IMR-90 (cell line): Measurements from ENCODE around the gene AUNIP. TPM values are rescaled to one million over a fixed set of nuclear protein-coding genes. Genes with fewer than 3 reads are reported as not detected.
A peak's percentile ranks its signal among the peaks of the same experiment; 100 is the strongest.

Experiments used
- ATAC-seq: fragments of 200-7000 bp; cut with Tn5 transposase; 2 replicates; pipeline ENCODE4 v1.9.1; 2020; ENCODE audit warnings: low read depth, mild to moderate bottlenecking, moderate library complexity
- BruUV-seq: library from RNA; stranded (reverse); fragments of 400-500 nt; replicated peaks from 2 replicates; lab custom pipeline; 2021; lab: Mats Ljungman, UMichigan
- CTCF ChIA-PET: fragments of 300-600 bp; formaldehyde crosslinking; extraction: SDS; loops from one replicate; lab custom pipeline; 2021; ENCODE audit warnings: antibody characterized with exemption; lab: Yijun Ruan, JAX
- POLR2A ChIA-PET: fragments of 300-600 bp; sonication (Branson Sonifier 250); formaldehyde crosslinking; loops from one replicate; lab custom pipeline; 2022; ENCODE audit warnings: antibody characterized with exemption; ENCODE audit not compliant: unreplicated experiment; lab: Charles Lee
- DNase-seq: peaks from one replicate; pipeline ENCODE4 v3.0.0; 2013
- H2AFZ ChIP-seq: replicated peaks from 2 replicates; pipeline ENCODE3; 2013; ENCODE audit warnings: low read length, mild to moderate bottlenecking; ENCODE audit not compliant: poor library complexity
- H2AK5ac ChIP-seq: 2 replicates; pipeline ENCODE4 v1.6.1; 2013; ENCODE audit warnings: low read depth, low read length, inconsistent platforms
- H2AK9ac ChIP-seq: replicated peaks from 2 replicates; pipeline ENCODE3; 2013; ENCODE audit warnings: mild to moderate bottlenecking, low read depth, low read length, moderate library complexity; ENCODE audit not compliant: poor library complexity
- H2BK120ac ChIP-seq: 2 replicates; pipeline ENCODE4 v1.6.1; 2013; ENCODE audit warnings: low read depth, low read length, inconsistent platforms
- H2BK15ac ChIP-seq: 3 replicates; pipeline ENCODE4 v1.6.1; 2013; ENCODE audit warnings: low read depth, low read length, inconsistent platforms
- H2BK20ac ChIP-seq: 2 replicates; pipeline ENCODE4 v1.6.1; 2013; ENCODE audit warnings: low read depth, mild to moderate bottlenecking, inconsistent platforms, low read length, moderate library complexity
- H2BK5ac ChIP-seq: 2 replicates; pipeline ENCODE4 v1.6.1; 2013; ENCODE audit warnings: mild to moderate bottlenecking, low read depth, low read length, inconsistent platforms; ENCODE audit not compliant: poor library complexity, severe bottlenecking
- H3K14ac ChIP-seq: replicated peaks from 2 replicates; pipeline ENCODE4 v1.6.1; 2013; ENCODE audit warnings: low read depth, low read length, inconsistent platforms
- H3K18ac ChIP-seq: 2 replicates; pipeline ENCODE4 v1.6.1; 2013; ENCODE audit warnings: low read depth, low read length, control low read depth
- H3K23ac ChIP-seq: 2 replicates; pipeline ENCODE4 v1.6.1; 2013; ENCODE audit warnings: low read depth, low read length, inconsistent platforms
- H3K27ac ChIP-seq: 2 replicates; pipeline ENCODE4 v1.5.1; 2013; ENCODE audit warnings: mild to moderate bottlenecking, control low read depth, low read length; ENCODE audit not compliant: insufficient read depth
- H3K27me3 ChIP-seq: 2 replicates; pipeline ENCODE4 v1.6.1; 2013; ENCODE audit warnings: low read length; ENCODE audit not compliant: control insufficient read depth, insufficient read depth
- H3K36me3 ChIP-seq: 2 replicates; pipeline ENCODE4 v1.6.1; 2013; ENCODE audit warnings: low read length, mixed read lengths; ENCODE audit not compliant: control insufficient read depth, insufficient read depth
- H3K4ac ChIP-seq: 2 replicates; pipeline ENCODE4 v1.6.1; 2013; ENCODE audit warnings: low read depth, low read length, inconsistent platforms
- H3K4me1 ChIP-seq: 2 replicates; pipeline ENCODE4 v1.6.1; 2013; ENCODE audit warnings: low read length, mixed read lengths; ENCODE audit not compliant: control insufficient read depth, insufficient read depth
- H3K4me2 ChIP-seq: 2 replicates; pipeline ENCODE4 v1.6.1; 2013; ENCODE audit warnings: low read depth, mild to moderate bottlenecking, control low read depth, low read length, moderate library complexity
- H3K4me3 ChIP-seq: 2 replicates; pipeline ENCODE4 v1.5.1; 2013; ENCODE audit warnings: low read depth, mild to moderate bottlenecking, control low read depth, low read length, moderate library complexity; ENCODE audit not compliant: insufficient read depth
- H3K56ac ChIP-seq: 2 replicates; pipeline ENCODE4 v1.6.1; 2013; ENCODE audit warnings: low read length, inconsistent platforms; ENCODE audit not compliant: insufficient read depth; ENCODE audit errors: extremely low read depth
- H3K79me1 ChIP-seq, 2 experiments: 2 replicates each; pipeline ENCODE4 v1.6.1; 2013; ENCODE audit warnings: low read length in 2 of 2, inconsistent platforms in 1 of 2, low read depth in 1 of 2
- H3K9ac ChIP-seq: 2 replicates; pipeline ENCODE4 v1.6.1; 2013; ENCODE audit warnings: low read depth, low read length, control low read depth
- H3K9me1 ChIP-seq: 2 replicates; pipeline ENCODE4 v1.6.1; 2013; ENCODE audit warnings: low read length, inconsistent platforms; ENCODE audit not compliant: insufficient read depth
- H3K9me3 ChIP-seq: 2 replicates; pipeline ENCODE4 v1.6.1; 2013; ENCODE audit warnings: low read length; ENCODE audit not compliant: control insufficient read depth, insufficient read depth
- H4K20me1 ChIP-seq: 2 replicates; pipeline ENCODE4 v1.6.1; 2013; ENCODE audit warnings: low read length, inconsistent platforms; ENCODE audit not compliant: insufficient read depth
- H4K5ac ChIP-seq: 2 replicates; pipeline ENCODE4 v1.6.1; 2013; ENCODE audit warnings: mild to moderate bottlenecking, low read depth, low read length, control low read depth
- H4K8ac ChIP-seq, 2 experiments: 2 replicates each; pipeline ENCODE4 v1.6.1; 2013; ENCODE audit warnings: low read depth in 2 of 2, low read length in 2 of 2, control low read depth in 1 of 2, inconsistent platforms in 1 of 2
- H4K91ac ChIP-seq: 2 replicates; pipeline ENCODE4 v1.6.1; 2013; ENCODE audit warnings: low read depth, low read length, inconsistent platforms; ENCODE audit not compliant: insufficient read depth
- BHLHE40 ChIP-seq: fragments of 150-350 bp; IDR thresholded peaks from 2 replicates; pipeline ENCODE4 v1.6.1; 2016; ENCODE audit warnings: mild to moderate bottlenecking, low read depth, low read length
- CEBPB ChIP-seq: IDR thresholded peaks from 2 replicates; pipeline ENCODE4 v1.6.1; 2012; ENCODE audit warnings: low read depth, low read length, improper control_type of control experiment
- CHD1 ChIP-seq: IDR thresholded peaks from 2 replicates; pipeline ENCODE4 v1.6.1; 2012; ENCODE audit warnings: low read depth, low read length, improper control_type of control experiment
- FOS ChIP-seq: fragments of 150-350 bp; IDR thresholded peaks from 2 replicates; pipeline ENCODE4 v1.6.1; 2016; ENCODE audit warnings: low read depth, low read length
- MAFK ChIP-seq: IDR thresholded peaks from 2 replicates; pipeline ENCODE4 v1.6.1; 2012; ENCODE audit warnings: low read depth, low read length, improper control_type of control experiment
- MAZ ChIP-seq: IDR thresholded peaks from 2 replicates; pipeline ENCODE4 v1.6.1; 2012; ENCODE audit warnings: low read depth, mild to moderate bottlenecking, low read length, improper control_type of control experiment, moderate library complexity, borderline replicate concordance
- MXI1 ChIP-seq: IDR thresholded peaks from 2 replicates; pipeline ENCODE4 v1.6.1; 2012; ENCODE audit warnings: low read depth, mild to moderate bottlenecking, low read length, moderate library complexity, borderline replicate concordance
- NFE2L2 ChIP-seq: fragments of 150-350 bp; IDR thresholded peaks from 2 replicates; pipeline ENCODE4 v1.6.1; 2016; ENCODE audit warnings: low read depth, mild to moderate bottlenecking, low read length
- POLR2A ChIP-seq: IDR thresholded peaks from 2 replicates; pipeline ENCODE4 v1.6.1; 2012; ENCODE audit warnings: mild to moderate bottlenecking, low read depth, low read length
- RAD21 ChIP-seq: IDR thresholded peaks from 2 replicates; pipeline ENCODE4 v1.6.1; 2012; ENCODE audit warnings: low read length, improper control_type of control experiment
- RCOR1 ChIP-seq: IDR thresholded peaks from 2 replicates; pipeline ENCODE4 v1.6.1; 2012; ENCODE audit warnings: mild to moderate bottlenecking, low read length, improper control_type of control experiment; ENCODE audit not compliant: insufficient replicate concordance
- RFX5 ChIP-seq: IDR thresholded peaks from 2 replicates; pipeline ENCODE4 v1.8.0; 2012; ENCODE audit warnings: low read depth, mild to moderate bottlenecking, low read length, moderate library complexity
- SMC3 ChIP-seq: fragments of 150-350 bp; IDR thresholded peaks from 2 replicates; pipeline ENCODE4 v1.6.1; 2016; ENCODE audit warnings: low read depth, mild to moderate bottlenecking, antibody characterized with exemption, low read length, moderate library complexity
- WGBS, 2 experiments: methylation state at CpG; one replicate each; pipeline versions ENCODE4 v1.1.5 to v1.1.7; 2013; ENCODE audit warnings: missing lambda C conversion rate in 2 of 2; ENCODE audit not compliant: insufficient read length in 1 of 2; ENCODE audit errors: extremely low coverage in 2 of 2; 5-methylcytosine and 5-hydroxymethylcytosine counted together
- dilution Hi-C: fragments of 300-500 bp; cut with HindIII; formaldehyde crosslinking; loops from one replicate; pipeline ENCODE4 v1.14.3; 2018; ENCODE audit warnings: low sequenced_read_pairs; ENCODE audit not compliant: unreplicated experiment
- in situ Hi-C: fragments of 300-500 bp; cut with MboI; formaldehyde crosslinking; loops from 3 replicates; pipeline ENCODE4 v1.14.3; 2019; ENCODE audit warnings: low sequenced_read_pairs, inconsistent platforms, mixed read lengths
- intact Hi-C: fragments of 100-400 bp; cut with micrococcal nuclease; formaldehyde crosslinking; loops from 2 replicates; pipeline ENCODE4 v1.10.0; 2022
- polyA plus RNA-seq, 3 experiments: library from polyadenylated mRNA; depleted of rRNA; stranded (reverse); fragments of >200 nt; gene quantifications; 2 replicates each; pipeline ENCODE4 v1.2.3, GENCODE V29; 2012; ENCODE audit warnings: low replicate concordance in 1 of 3
- total RNA-seq: library from RNA; depleted of rRNA; stranded (reverse); fragments of >200 nt; gene quantifications from 2 replicates; pipeline ENCODE4 v1.2.3, GENCODE V29; 2012
- TF ChIP-seq, protein P1 (sequence below): conservative IDR thresholded peaks from 2 replicates; pipeline ENCODE4 v1.5.1; 2012; ENCODE audit warnings: mild to moderate bottlenecking, low read depth, low read length, improper control_type of control experiment
- TF ChIP-seq, protein P2 (sequence below): fragments of 150-350 bp; IDR thresholded peaks from 2 replicates; pipeline ENCODE4 v1.6.1; 2017; ENCODE audit warnings: mild to moderate bottlenecking, antibody characterized with exemption, low read length, low read depth
- TF ChIP-seq, protein P3 (sequence below): fragments of 150-350 bp; IDR thresholded peaks from 2 replicates; pipeline ENCODE4 v1.6.1; 2016; ENCODE audit warnings: low read depth, mild to moderate bottlenecking, low read length, moderate library complexity, borderline replicate concordance

The AUNIP gene
- total and polyA plus RNA-seq, 2 of the 4 experiments (the other 2 are of a cell fraction) = 2.4 to 5.0 TPM

DNA sequence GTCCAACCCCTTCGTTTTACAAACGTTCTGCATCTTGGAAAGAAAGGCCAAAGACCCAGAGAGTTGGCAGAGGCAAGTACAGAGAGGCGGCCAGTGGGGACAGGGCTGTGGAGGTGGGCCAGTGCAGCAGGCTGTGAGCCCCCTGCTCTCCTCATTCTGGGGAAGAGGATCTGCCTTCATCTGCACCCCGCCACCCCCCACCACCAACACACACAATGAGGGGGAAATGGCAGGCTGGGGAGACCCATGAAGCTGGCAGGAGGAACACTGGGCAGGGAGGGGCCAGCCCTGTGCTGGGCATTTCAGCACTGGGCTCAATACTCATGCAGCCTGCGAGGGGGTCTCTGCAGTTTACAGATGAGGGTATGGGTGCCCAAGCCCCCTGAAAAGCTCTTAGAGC lies 32.3 kb upstream of the AUNIP start:
- H3K4me2 ChIP-seq = no peak overlapping the region
- WGBS, 2 experiments = no CpG with 5 or more reads among the region's 5 CpGs
- BruUV-seq = no TSS peak

More for the DNA sequence above, 32.3 kb upstream of the AUNIP start:
- Histone ChIP-seq H3K4me1 (peaks cover 44% of the 10 kb centered on the region), H3K4ac (peak overlapping the region; percentile 99), H3K9me1 (peaks cover 29% of the 10 kb centered on the region), H2BK5ac (peak overlapping the region; percentile 98), H3K9ac (peak overlapping the region; percentile 24; the same call in 1 of the 2 replicates), H3K79me1 (peaks cover 13 to 61% of the 10 kb centered on the region in 2 experiments), H3K18ac (peak overlapping the region; percentile 95), H3K27me3 (no peaks in the 10 kb centered on the region), H2BK120ac (peak overlapping the region; percentile 98), H4K5ac (peak overlapping the region; percentile 91), H3K23ac (peak overlapping the region; percentile 78), H4K20me1 (no peaks in the 10 kb centered on the region), H2AFZ (peak overlapping the region; percentile 67), H2BK20ac (peak overlapping the region; percentile 67), H3K56ac (peak overlapping the region; percentile 51; the same call in 1 of the 2 replicates), H3K9me3 (no peaks in the 10 kb centered on the region), H4K8ac (peak overlapping the region; percentile 86 to 92), H3K36me3 (no peaks in the 10 kb centered on the region), H3K27ac (peak overlapping the region; percentile 99), H4K91ac (peak overlapping the region; percentile 94), H2AK5ac (peak overlapping the region; percentile 96), H2AK9ac (peak overlapping the region; percentile 97), H3K14ac (peak overlapping the region; percentile 47), H2BK15ac (peak overlapping the region; percentile 93; the same call in 2 of the 3 replicates), H3K4me3 (no peak overlapping the region)
- ChIA-PET POLR2A (interaction anchor here (0.6 to 1.5 kb wide), 3 partner anchors 16 to 300 kb away, joined by 3 to 12 read pairs (median 4); partner anchors contain the start of genes PAFAH2 and PAQR7), CTCF (interaction anchor here (0.6 to 1.5 kb wide), 3 partner anchors 105 to 335 kb away, joined by 3 to 4 read pairs (median 4); no protein-coding TSS in a partner anchor)
- TF ChIP-seq CHD1 (no peak), SMC3 (no peak), FOS (no peak), RFX5 (no peak), CEBPB (no peak), RCOR1 (no peak), POLR2A (no peak), NFE2L2 (no peak), BHLHE40 (no peak), MXI1 (no peak), RAD21 (no peak), MAZ (no peak), MAFK (no peak)
- TF ChIP-seq, protein P1, sequence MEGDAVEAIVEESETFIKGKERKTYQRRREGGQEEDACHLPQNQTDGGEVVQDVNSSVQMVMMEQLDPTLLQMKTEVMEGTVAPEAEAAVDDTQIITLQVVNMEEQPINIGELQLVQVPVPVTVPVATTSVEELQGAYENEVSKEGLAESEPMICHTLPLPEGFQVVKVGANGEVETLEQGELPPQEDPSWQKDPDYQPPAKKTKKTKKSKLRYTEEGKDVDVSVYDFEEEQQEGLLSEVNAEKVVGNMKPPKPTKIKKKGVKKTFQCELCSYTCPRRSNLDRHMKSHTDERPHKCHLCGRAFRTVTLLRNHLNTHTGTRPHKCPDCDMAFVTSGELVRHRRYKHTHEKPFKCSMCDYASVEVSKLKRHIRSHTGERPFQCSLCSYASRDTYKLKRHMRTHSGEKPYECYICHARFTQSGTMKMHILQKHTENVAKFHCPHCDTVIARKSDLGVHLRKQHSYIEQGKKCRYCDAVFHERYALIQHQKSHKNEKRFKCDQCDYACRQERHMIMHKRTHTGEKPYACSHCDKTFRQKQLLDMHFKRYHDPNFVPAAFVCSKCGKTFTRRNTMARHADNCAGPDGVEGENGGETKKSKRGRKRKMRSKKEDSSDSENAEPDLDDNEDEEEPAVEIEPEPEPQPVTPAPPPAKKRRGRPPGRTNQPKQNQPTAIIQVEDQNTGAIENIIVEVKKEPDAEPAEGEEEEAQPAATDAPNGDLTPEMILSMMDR = no peak
- TF ChIP-seq, protein P2, sequence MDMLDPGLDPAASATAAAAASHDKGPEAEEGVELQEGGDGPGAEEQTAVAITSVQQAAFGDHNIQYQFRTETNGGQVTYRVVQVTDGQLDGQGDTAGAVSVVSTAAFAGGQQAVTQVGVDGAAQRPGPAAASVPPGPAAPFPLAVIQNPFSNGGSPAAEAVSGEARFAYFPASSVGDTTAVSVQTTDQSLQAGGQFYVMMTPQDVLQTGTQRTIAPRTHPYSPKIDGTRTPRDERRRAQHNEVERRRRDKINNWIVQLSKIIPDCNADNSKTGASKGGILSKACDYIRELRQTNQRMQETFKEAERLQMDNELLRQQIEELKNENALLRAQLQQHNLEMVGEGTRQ = no peak
- TF ChIP-seq, protein P3, sequence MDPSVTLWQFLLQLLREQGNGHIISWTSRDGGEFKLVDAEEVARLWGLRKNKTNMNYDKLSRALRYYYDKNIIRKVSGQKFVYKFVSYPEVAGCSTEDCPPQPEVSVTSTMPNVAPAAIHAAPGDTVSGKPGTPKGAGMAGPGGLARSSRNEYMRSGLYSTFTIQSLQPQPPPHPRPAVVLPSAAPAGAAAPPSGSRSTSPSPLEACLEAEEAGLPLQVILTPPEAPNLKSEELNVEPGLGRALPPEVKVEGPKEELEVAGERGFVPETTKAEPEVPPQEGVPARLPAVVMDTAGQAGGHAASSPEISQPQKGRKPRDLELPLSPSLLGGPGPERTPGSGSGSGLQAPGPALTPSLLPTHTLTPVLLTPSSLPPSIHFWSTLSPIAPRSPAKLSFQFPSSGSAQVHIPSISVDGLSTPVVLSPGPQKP = no peak
- DNase-seq (no peak), ATAC-seq (no peak)
- dilution Hi-C loops = no loop called here
- in situ Hi-C loops = no loop called here
- intact Hi-C loops = no loop called here
